Measurements from ENCODE around the gene GTF2F2.
"Not testable (repeated sequence)": the region's sequence is repeated elsewhere in the genome, so short reads cannot be mapped to it uniquely, and the experiment has no call there.

The GTF2F2 gene

GRCh38 chr13:45218689-45219088, 98.4 kb downstream of the GTF2F2 start:
- no peak for DNase-seq (ENCODE audit: low read depth in 2 of 2)

- DNase-seq (ENCODE audit: low read depth in 2 of 2) = no peak
Measured at GRCh38 chr13:45219123-45219891, 99.0 kb downstream of the GTF2F2 start.

GRCh38 chr13:45219938-45220375, 99.6 kb downstream of the GTF2F2 start:
- DNase-seq (ENCODE audit: low read depth in 2 of 2) = no peak

- no peak for DNase-seq (ENCODE audit: low read depth in 2 of 2)
Measured at GRCh38 chr13:45220403-45220802, 100.1 kb downstream of the GTF2F2 start.

GRCh38 chr13:45222516-45222915, 102.2 kb downstream of the GTF2F2 start:
- DNase-seq (ENCODE audit: low read depth in 2 of 2) = no peak

GRCh38 chr13:45222919-45223318, 102.6 kb downstream of the GTF2F2 start:
- DNase-seq (ENCODE audit: low read depth in 2 of 2) = no peak

GRCh38 chr13:45224176-45224575, 103.9 kb downstream of the GTF2F2 start:
- DNase-seq (ENCODE audit: low read depth in 2 of 2) = no peak

GRCh38 chr13:45225370-45225769, 105.1 kb downstream of the GTF2F2 start:
- no peak for DNase-seq (ENCODE audit: low read depth in 2 of 2)

- DNase-seq (ENCODE audit: low read depth in 2 of 2) = no peak
Measured at GRCh38 chr13:45226024-45226423, 105.7 kb downstream of the GTF2F2 start.

- no peak for DNase-seq (ENCODE audit: low read depth in 2 of 2)
Measured at GRCh38 chr13:45228002-45228401, 107.7 kb downstream of the GTF2F2 start.

- no peak for DNase-seq (ENCODE audit: low read depth in 2 of 2)
Measured at GRCh38 chr13:45229172-45229571, 108.9 kb downstream of the GTF2F2 start.

- DNase-seq (ENCODE audit: low read depth in 2 of 2) = no peak
Measured at GRCh38 chr13:45231305-45231704, 111.0 kb downstream of the GTF2F2 start.

- no peak for DNase-seq (ENCODE audit: low read depth in 2 of 2)
Measured at GRCh38 chr13:45231722-45232121, 111.4 kb downstream of the GTF2F2 start.

- no peak for DNase-seq (ENCODE audit: low read depth in 2 of 2)
Measured at GRCh38 chr13:45232591-45232990, 112.3 kb downstream of the GTF2F2 start.

GRCh38 chr13:45238945-45239795, 118.9 kb downstream of the GTF2F2 start:
- no peak for DNase-seq (ENCODE audit: low read depth in 2 of 2)

- no peak for DNase-seq (ENCODE audit: low read depth in 2 of 2)
Measured at GRCh38 chr13:45240143-45240542, 119.8 kb downstream of the GTF2F2 start.

- no peak for DNase-seq (ENCODE audit: low read depth in 2 of 2)
Measured at GRCh38 chr13:45242070-45242469, 121.8 kb downstream of the GTF2F2 start.

GRCh38 chr13:45242524-45242923, 122.2 kb downstream of the GTF2F2 start:
- DNase-seq (ENCODE audit: low read depth in 2 of 2) = no peak

- no peak for DNase-seq (ENCODE audit: low read depth in 2 of 2)
Measured at GRCh38 chr13:45243077-45243476, 122.8 kb downstream of the GTF2F2 start.

GRCh38 chr13:45244736-45245135, 124.4 kb downstream of the GTF2F2 start:
- DNase-seq (ENCODE audit: low read depth in 2 of 2) = not testable (repeated sequence)

GRCh38 chr13:45249662-45250061, 129.4 kb downstream of the GTF2F2 start:
- DNase-seq (ENCODE audit: low read depth in 2 of 2) = no peak

GRCh38 chr13:45254396-45254795, 134.1 kb downstream of the GTF2F2 start:
- no peak for DNase-seq (ENCODE audit: low read depth in 2 of 2)

Measured in stimulated activated CD8-positive, alpha-beta memory T cell treated with anti-CD3 and anti-CD28 coated beads, Interleukin-15, amount 100 ng/mL, for 4 hours (primary cell).